Ishikawa (cell line): ENCODE data around the gene CPAMD8.

Experiments used
- CEBPB ChIP-seq: IDR thresholded peaks from 2 replicates; pipeline ENCODE4 v1.6.1; 2012
- CREB1 ChIP-seq: IDR thresholded peaks from 2 replicates; pipeline ENCODE4 v1.6.1; 2012; ENCODE audit warnings: low read depth
- EGR1 ChIP-seq: IDR thresholded peaks from 2 replicates; pipeline ENCODE4 v1.6.1; 2012
- EP300 ChIP-seq: IDR thresholded peaks from 2 replicates; pipeline ENCODE4 v1.6.1; 2012; ENCODE audit warnings: borderline replicate concordance
- FOXM1 ChIP-seq: IDR thresholded peaks from 2 replicates; pipeline ENCODE4 v1.6.1; 2012; ENCODE audit warnings: low read depth, borderline replicate concordance
- NFIC ChIP-seq: IDR thresholded peaks from 2 replicates; pipeline ENCODE4 v1.6.1; 2012
- RAD21 ChIP-seq: IDR thresholded peaks from 2 replicates; pipeline ENCODE4 v1.6.1; 2012; ENCODE audit warnings: low read depth
- TAF1 ChIP-seq: IDR thresholded peaks from 2 replicates; pipeline ENCODE4 v1.6.1; 2012; ENCODE audit warnings: low read depth, mild to moderate bottlenecking
- TCF12 ChIP-seq: IDR thresholded peaks from 2 replicates; pipeline ENCODE4 v1.6.1; 2012; ENCODE audit warnings: low read depth
- TEAD4 ChIP-seq: IDR thresholded peaks from 2 replicates; pipeline ENCODE4 v1.6.1; 2012
- YY1 ChIP-seq: IDR thresholded peaks from 2 replicates; pipeline ENCODE4 v1.6.1; 2012; ENCODE audit warnings: low read depth
- TF ChIP-seq, protein P1 (sequence below): IDR thresholded peaks from 2 replicates; pipeline ENCODE4 v1.6.1; 2012
- TF ChIP-seq, protein P2 (sequence below): IDR thresholded peaks from 2 replicates; pipeline ENCODE4 v1.6.1; 2012; ENCODE audit warnings: low read depth, mild to moderate bottlenecking
- TF ChIP-seq, protein P3 (sequence below): IDR thresholded peaks from 2 replicates; pipeline ENCODE4 v1.6.1; 2012

CPAMD8 gene

DNA sequence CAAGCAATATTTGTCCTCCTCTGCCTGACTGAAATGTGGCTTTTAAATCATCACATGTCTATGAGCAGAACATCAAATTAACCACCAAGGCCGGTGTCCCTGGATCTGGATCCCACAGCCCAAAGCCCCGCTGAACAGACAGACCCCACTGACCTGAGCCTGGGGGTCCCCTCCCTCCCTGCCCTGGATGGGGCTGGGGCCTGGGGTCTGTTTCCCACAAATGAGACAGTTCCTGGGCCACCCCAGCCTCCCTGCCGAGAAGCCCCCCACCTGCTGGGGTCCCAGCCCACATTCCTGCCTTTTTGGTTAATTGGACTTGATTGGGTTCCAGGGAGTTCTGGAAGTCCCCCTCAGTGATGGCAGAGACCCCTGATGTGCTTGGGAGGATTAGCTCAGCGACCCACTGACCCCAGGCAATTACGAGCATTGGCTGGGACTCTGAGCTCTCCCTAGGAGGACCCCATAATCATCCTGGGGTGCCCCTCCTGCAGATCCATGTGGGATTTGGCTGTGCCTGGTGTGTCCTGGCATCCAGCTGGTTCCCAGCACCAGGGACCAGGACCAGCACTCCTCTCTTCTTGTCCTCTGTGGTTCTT is 19.4 kb upstream of the CPAMD8 start:
- TF ChIP-seq, protein P1, sequence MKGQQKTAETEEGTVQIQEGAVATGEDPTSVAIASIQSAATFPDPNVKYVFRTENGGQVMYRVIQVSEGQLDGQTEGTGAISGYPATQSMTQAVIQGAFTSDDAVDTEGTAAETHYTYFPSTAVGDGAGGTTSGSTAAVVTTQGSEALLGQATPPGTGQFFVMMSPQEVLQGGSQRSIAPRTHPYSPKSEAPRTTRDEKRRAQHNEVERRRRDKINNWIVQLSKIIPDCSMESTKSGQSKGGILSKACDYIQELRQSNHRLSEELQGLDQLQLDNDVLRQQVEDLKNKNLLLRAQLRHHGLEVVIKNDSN = no peak
- TF ChIP-seq EP300 (no peak), TEAD4 (no peak), YY1 (no peak), RAD21 (no peak), TAF1 (no peak), EGR1 (no peak), TCF12 (no peak)
- TF ChIP-seq, protein P2, sequence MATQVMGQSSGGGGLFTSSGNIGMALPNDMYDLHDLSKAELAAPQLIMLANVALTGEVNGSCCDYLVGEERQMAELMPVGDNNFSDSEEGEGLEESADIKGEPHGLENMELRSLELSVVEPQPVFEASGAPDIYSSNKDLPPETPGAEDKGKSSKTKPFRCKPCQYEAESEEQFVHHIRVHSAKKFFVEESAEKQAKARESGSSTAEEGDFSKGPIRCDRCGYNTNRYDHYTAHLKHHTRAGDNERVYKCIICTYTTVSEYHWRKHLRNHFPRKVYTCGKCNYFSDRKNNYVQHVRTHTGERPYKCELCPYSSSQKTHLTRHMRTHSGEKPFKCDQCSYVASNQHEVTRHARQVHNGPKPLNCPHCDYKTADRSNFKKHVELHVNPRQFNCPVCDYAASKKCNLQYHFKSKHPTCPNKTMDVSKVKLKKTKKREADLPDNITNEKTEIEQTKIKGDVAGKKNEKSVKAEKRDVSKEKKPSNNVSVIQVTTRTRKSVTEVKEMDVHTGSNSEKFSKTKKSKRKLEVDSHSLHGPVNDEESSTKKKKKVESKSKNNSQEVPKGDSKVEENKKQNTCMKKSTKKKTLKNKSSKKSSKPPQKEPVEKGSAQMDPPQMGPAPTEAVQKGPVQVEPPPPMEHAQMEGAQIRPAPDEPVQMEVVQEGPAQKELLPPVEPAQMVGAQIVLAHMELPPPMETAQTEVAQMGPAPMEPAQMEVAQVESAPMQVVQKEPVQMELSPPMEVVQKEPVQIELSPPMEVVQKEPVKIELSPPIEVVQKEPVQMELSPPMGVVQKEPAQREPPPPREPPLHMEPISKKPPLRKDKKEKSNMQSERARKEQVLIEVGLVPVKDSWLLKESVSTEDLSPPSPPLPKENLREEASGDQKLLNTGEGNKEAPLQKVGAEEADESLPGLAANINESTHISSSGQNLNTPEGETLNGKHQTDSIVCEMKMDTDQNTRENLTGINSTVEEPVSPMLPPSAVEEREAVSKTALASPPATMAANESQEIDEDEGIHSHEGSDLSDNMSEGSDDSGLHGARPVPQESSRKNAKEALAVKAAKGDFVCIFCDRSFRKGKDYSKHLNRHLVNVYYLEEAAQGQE = no peak

DNA sequence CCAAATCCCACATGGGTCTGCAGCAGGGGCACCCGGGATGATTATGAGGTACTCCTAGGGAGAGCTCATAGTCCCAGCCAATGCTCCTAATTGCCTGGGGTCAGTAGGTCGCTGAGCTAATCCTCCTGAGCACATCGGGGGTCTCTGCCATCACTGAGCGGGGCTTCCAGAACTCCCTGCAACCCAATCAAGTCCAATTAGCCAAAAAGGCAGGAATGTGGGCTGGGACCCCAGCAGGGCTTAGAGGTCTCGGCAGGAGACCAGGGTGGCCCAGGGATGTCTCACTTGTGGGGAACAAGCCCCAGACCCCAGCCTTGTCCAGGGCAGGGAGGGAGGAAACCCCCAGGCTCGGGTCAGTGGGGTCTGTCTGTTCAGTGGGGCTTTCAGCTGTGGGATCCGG is 17.1 kb upstream of the CPAMD8 start:
- TF ChIP-seq, protein P1 = no peak
- TF ChIP-seq, protein P3, sequence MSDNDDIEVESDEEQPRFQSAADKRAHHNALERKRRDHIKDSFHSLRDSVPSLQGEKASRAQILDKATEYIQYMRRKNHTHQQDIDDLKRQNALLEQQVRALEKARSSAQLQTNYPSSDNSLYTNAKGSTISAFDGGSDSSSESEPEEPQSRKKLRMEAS = no peak
- TF ChIP-seq YY1 = no peak

DNA sequence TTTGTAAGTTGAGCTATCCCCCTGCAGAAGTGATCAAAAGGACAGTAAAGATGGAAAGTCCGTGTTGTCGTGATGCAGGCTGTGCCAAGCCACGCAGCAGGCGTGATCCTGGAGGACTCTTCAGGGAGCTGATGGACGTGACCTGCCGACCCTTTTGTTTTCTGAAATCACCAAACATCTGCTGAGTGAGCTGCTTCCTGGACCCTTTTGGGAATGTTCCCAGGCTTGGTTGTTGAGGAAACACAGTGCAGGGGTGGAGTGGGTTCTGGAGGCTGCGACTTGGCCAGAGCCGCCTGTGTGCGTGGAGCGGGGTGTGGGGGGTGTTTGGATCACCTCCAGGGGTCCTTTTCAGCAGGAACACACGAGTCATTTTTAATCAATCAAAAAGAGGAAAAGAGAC is 15.4 kb upstream of the CPAMD8 start:
- TF ChIP-seq EP300 (no peak), TEAD4 (no peak), CREB1 (no peak), EGR1 (no peak), NFIC (no peak)
- TF ChIP-seq, protein P1 = no peak

DNA sequence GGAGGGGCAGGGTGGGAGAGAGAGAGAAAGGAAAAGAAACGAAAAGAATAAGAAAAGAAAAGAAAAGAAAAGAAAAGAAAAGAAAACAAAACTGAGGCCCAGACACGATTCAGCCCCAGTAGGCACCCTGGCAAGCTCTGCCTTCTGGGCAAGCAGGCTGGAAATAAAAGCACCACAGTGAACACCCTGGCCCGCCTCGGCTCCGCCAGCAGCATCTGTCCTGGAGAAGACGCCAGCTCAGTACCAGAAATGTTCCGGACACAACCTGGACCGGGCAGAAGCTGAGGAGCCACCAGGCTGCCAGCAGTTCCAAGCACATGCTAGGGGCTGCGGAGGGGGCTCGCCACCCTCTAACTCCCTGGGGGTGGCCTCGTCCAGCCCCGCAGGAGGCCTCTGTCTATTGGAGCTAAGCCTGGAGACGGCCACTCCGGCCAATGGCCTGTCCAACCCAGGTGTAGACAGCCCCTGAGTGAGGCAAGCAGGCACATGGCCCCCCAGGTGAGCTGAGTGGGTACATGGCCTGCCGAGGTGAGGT is 11.4 kb upstream of the CPAMD8 start:
- no peak for TF ChIP-seq FOXM1
- TF ChIP-seq EP300 = no peak
- no peak for TF ChIP-seq TEAD4
- TF ChIP-seq RAD21 = no peak
- no peak for TF ChIP-seq YY1
- no peak for TF ChIP-seq EGR1
- TF ChIP-seq, protein P1 = no peak
- TF ChIP-seq, protein P3 = no peak
- TF ChIP-seq CEBPB = no peak

DNA sequence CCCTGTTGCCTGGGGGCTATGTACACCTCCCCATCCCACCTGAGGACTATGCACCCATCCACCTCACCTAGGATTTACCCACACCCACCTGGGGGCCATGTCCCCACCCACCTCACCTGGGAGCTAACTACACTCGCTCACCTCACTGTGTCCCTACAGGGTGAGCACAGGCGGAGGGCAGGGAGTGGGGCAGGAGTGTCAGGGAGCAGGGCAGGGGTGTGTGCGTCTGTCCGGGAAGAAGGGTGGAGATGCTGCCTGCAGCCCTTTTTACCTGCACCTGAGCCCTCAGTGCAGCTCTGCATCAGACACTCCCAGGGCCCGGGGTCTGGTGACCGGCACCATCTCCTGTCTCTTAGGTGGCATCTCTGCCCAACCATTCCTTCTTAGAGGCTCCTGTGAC is 10.6 kb upstream of the CPAMD8 start:
- TF ChIP-seq EP300 = no peak
- TF ChIP-seq, protein P2 = no peak
- TF ChIP-seq, protein P1 = no peak
- TF ChIP-seq TCF12 = no peak
- TF ChIP-seq EGR1 = no peak
- TF ChIP-seq, protein P3 = no peak
